Stimulated activated naive CD8-positive, alpha-beta T cell treated with anti-CD3 and anti-CD28 coated beads, Interleukin-15, Interleukin-2, amounts not matched to agents 100 ng/mL and 50 ng/mL, for 24 hours (primary cell): Measurements from ENCODE around the gene MRPL49.
A peak's percentile ranks its signal among the peaks of the same experiment; 100 is the strongest.

Source experiments
- H3K27ac Mint-ChIP-seq: one replicate; pipeline ENCODE4 v1.8.0; 2021; ENCODE audit warnings: mild to moderate bottlenecking, mixed read lengths
- H3K27me3 Mint-ChIP-seq: one replicate; pipeline ENCODE4 v1.8.0; 2021; ENCODE audit warnings: mixed read lengths
- H3K36me3 Mint-ChIP-seq: one replicate; pipeline ENCODE4 v1.8.0; 2021; ENCODE audit warnings: low read depth, mixed read lengths
- H3K4me1 Mint-ChIP-seq: one replicate; pipeline ENCODE4 v1.8.0; 2021; ENCODE audit warnings: low read depth, mixed read lengths
- H3K4me3 Mint-ChIP-seq: one replicate; pipeline ENCODE4 v1.8.0; 2021; ENCODE audit warnings: mild to moderate bottlenecking, mixed read lengths
- H3K9me3 Mint-ChIP-seq: one replicate; pipeline ENCODE4 v1.8.0; 2021; ENCODE audit warnings: mixed read lengths

The MRPL49 gene

DNA sequence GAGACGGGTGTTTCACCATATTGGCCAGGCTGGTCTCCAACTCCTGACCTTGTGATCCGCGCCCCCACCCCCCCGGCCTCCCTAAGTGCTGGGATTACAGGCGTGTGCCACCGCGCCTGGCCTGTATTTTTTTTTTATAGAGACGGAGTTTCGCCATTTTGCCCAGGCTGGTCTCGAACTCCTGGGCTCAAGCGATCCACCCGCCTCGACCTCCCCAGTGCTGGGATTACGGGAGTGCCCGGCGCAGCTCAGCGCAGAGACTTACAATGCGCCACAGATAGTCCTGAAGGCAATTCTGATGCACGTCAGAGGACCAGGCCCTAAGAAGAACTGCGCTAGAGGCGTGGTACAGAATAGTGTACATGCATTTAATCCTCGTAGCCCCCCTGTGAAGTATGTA, 26.7 kb upstream of the MRPL49 start:
- peaks cover 10% of the 10 kb centered on the region for H3K36me3 Mint-ChIP-seq
- H3K9me3 Mint-ChIP-seq = no peaks in the 10 kb centered on the region
- peak overlapping the region; percentile 94 for H3K27ac Mint-ChIP-seq
- H3K4me3 Mint-ChIP-seq = peak overlapping the region; percentile 90
- H3K27me3 Mint-ChIP-seq = no peaks in the 10 kb centered on the region
- H3K4me1 Mint-ChIP-seq = peaks cover 13% of the 10 kb centered on the region

DNA sequence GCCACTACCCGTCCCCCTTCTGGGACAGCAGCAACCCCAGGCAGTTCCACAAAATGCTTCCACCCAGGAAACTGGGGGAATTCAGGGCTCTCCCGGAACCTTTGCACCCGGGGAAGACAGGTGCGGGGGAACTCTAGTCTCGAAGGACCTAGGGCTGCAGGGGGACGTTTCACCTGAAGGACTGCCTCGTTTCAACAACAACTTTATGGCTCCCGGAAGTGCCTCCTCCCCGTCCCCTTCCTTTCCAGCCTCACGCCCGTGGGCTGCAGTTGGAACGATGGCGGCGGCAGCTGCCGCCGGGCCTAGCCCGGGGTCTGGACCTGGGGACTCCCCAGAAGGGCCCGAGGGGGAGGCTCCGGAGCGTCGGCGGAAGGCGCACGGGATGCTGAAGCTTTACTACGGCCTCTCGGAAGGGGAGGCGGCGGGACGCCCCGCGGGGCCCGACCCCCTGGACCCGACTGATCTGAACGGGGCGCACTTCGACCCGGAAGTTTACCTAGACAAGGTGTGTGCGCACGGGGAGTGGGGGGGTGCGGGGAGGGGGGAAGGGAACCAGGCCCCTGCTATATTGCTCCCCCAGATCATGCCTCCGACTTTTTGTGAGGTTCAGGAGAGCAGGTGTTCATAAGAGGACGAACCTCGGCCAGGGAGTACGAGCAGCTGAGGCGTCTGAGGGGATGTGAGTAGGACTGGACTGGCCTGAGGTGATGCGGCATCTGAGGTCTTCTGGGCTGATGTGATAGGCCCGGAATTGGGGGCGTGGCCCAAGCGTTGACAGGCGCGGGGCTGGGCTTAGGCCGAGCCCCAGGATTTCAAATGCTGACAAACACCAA, 25.9 kb upstream of the MRPL49 start, which contains the start of gene VPS51:
TSS of gene VPS51 (plus strand) at position 241 of the 833 bp plus-strand sequence. CDS start at position 278, 37 bp downstream.
- H3K36me3 Mint-ChIP-seq = peaks cover 13% of the 10 kb centered on the region
- no peaks in the 10 kb centered on the region for H3K9me3 Mint-ChIP-seq
- H3K4me1 Mint-ChIP-seq = peaks cover 13% of the 10 kb centered on the region
- H3K4me3 Mint-ChIP-seq = peak within 1 kb of the TSS; percentile 90
- peak within 1 kb of the TSS; percentile 94 for H3K27ac Mint-ChIP-seq
- no peaks in the 10 kb centered on the region for H3K27me3 Mint-ChIP-seq

GRCh38 chr11:65096926-65097325, 25.2 kb upstream of the MRPL49 start:
- H3K4me1 Mint-ChIP-seq = peaks cover 13% of the 10 kb centered on the region
- no peaks in the 10 kb centered on the region for H3K9me3 Mint-ChIP-seq
- H3K36me3 Mint-ChIP-seq = peaks cover 15% of the 10 kb centered on the region
- peak overlapping the region; percentile 8 for H3K27ac Mint-ChIP-seq
- H3K4me3 Mint-ChIP-seq = peak overlapping the region; percentile 90
- H3K27me3 Mint-ChIP-seq = no peaks in the 10 kb centered on the region

DNA sequence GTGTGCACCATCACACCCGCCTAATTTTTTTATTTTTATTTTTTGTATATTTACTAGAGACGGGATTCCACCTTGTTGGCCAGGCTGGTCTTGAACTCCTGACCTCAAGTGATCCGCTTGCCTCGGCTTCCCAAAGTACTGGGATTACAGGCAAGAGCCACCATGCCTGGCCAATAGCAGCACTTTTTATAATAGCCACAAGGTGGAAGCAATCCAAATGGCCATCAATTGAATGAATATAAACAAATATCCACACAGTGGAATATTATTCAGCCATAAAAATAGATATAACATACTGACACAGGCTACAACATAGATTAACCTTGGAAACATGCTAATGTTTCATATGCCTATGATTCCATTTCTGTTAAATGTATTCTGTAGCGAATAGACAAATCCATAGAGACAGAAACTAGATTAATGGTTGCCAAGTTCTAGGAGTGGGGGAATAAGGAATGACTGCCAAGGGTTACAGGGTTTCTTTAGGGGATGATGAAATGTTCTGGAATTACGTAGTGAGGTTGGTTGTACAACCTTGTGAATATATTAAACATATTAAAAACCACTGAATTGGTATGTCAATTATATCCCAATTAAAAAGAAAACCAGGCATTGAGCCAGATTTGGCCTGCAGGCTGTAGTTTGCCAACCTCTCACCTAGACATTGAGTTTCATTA, 21.3 kb upstream of the MRPL49 start:
- peaks cover 16% of the 10 kb centered on the region for H3K4me1 Mint-ChIP-seq
- no peaks in the 10 kb centered on the region for H3K9me3 Mint-ChIP-seq
- peaks cover 28% of the 10 kb centered on the region for H3K36me3 Mint-ChIP-seq
- no peaks in the 10 kb centered on the region for H3K27me3 Mint-ChIP-seq
- no peak overlapping the region for H3K4me3 Mint-ChIP-seq
- no peak overlapping the region for H3K27ac Mint-ChIP-seq

DNA sequence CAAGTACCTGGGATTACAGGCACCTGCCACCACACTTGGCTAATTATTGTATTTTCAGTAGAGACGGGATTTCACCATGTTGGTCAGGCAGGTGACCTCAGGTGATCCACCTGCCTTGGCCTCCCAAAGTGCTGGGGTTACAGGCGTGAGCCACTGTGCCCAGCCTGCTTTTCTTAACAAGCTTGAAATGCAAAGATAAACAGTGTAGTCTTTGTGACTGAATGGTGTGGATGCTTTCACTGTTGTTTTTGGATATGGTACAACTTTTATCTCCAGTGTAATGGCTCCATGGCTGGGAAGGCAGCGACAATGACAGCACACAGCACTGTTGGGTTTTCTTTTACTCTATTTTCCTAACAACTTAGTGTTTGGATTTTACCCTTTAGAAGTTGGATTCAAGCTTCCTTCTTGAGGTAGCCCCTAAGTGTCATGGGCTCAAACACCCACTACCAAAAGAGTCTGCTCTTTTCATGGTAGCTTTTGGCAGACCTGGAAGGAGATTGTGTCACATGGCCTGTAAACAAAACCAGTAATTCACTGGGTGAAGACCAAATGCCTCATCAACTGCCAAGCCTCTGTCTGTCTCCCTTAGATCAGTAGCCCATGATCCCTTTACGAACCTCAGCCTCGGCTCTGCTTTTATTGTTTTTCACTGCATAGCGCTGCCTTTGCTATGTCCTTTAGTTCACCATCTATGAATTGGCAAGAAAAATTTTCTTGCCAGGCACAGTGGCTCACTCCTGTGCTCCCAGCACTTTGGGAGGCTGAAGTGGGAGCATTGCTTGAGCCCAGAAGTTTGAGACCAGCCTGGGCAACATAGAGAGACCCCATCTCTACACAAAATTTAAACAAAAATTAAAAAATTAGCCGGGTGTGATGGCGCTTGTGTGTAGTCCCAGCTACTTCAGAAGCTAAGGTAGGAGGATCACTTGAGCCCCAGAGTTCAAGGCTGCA, 19.7 kb upstream of the MRPL49 start:
- H3K27me3 Mint-ChIP-seq = no peaks in the 10 kb centered on the region
- H3K36me3 Mint-ChIP-seq = peaks cover 37% of the 10 kb centered on the region
- H3K4me3 Mint-ChIP-seq = no peak overlapping the region
- H3K27ac Mint-ChIP-seq = no peak overlapping the region
- H3K4me1 Mint-ChIP-seq = peaks cover 14% of the 10 kb centered on the region
- no peaks in the 10 kb centered on the region for H3K9me3 Mint-ChIP-seq

DNA sequence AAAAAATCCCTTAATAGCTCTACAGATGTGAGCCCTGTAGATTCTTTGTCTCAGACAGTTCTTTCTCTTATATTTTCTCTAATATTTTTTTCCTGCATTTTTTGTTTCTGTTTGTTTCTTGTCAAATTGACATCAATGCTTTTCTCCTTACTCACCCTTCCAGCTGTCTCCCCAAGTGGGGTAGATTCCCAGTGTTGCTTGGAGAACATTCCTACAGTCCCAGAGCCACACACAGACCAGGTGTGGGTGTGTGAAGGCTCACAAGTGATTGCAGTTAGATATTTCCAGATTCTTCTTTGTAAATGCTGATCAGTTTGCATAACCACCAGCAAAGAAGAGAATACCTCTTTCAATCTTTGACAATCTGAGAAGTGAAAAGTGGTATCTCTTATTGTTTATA, 18.6 kb upstream of the MRPL49 start:
- H3K27ac Mint-ChIP-seq = no peak overlapping the region

DNA sequence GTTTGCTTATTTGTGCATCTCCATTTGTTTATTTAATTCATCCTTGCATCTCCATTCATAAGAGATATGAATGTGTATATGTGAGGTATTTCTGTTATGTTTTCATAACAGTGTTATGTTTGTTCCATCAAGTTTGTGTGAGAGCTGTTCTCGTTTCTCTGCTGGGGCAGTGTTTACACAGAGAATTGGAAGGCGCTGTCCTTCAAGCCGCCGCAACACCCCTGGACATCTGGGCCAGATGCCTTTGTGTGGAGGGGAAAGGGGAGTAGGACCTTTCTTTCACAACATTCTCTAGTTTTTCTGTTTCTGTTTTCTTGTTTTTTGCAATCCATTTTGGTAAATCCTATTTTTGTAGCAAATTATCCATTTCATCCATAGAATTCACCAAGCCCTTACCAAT, 17.5 kb upstream of the MRPL49 start:
- Mint-ChIP-seq H3K9me3 (no peaks in the 10 kb centered on the region), H3K4me3 (no peak overlapping the region), H3K27ac (peak overlapping the region; percentile 54), H3K36me3 (peaks cover 27% of the 10 kb centered on the region), H3K27me3 (no peaks in the 10 kb centered on the region), H3K4me1 (peaks cover 9% of the 10 kb centered on the region)

More for the DNA sequence above, 18.6 kb upstream of the MRPL49 start:
- Mint-ChIP-seq H3K36me3 (peaks cover 32% of the 10 kb centered on the region), H3K9me3 (no peaks in the 10 kb centered on the region), H3K4me1 (peaks cover 9% of the 10 kb centered on the region), H3K4me3 (no peak overlapping the region), H3K27me3 (no peaks in the 10 kb centered on the region)

DNA sequence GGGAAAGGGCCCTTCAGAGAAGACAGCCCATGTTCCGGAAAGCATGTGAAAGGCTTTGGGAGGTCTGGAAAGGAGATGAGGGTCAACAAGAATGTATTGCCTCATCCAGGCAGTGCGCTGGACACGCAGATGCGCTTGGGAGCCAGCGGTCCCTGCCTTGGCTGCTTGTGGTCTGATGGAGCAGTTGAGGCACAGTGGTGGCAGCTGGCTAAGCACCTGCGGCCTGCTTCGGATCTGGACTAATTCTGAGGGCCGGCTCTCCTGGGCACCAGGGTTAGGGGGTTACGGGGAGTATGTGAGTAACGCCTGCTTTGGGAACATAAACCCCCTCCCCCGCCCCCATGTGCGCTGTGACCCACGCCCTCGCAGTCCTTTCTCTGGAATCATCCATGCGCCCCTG, 15.0 kb upstream of the MRPL49 start:
- no peak overlapping the region for H3K27ac Mint-ChIP-seq
- peaks cover 30% of the 10 kb centered on the region for H3K4me1 Mint-ChIP-seq
- no peaks in the 10 kb centered on the region for H3K9me3 Mint-ChIP-seq
- H3K36me3 Mint-ChIP-seq = peaks cover 22% of the 10 kb centered on the region
- H3K27me3 Mint-ChIP-seq = no peaks in the 10 kb centered on the region
- no peak overlapping the region for H3K4me3 Mint-ChIP-seq

DNA sequence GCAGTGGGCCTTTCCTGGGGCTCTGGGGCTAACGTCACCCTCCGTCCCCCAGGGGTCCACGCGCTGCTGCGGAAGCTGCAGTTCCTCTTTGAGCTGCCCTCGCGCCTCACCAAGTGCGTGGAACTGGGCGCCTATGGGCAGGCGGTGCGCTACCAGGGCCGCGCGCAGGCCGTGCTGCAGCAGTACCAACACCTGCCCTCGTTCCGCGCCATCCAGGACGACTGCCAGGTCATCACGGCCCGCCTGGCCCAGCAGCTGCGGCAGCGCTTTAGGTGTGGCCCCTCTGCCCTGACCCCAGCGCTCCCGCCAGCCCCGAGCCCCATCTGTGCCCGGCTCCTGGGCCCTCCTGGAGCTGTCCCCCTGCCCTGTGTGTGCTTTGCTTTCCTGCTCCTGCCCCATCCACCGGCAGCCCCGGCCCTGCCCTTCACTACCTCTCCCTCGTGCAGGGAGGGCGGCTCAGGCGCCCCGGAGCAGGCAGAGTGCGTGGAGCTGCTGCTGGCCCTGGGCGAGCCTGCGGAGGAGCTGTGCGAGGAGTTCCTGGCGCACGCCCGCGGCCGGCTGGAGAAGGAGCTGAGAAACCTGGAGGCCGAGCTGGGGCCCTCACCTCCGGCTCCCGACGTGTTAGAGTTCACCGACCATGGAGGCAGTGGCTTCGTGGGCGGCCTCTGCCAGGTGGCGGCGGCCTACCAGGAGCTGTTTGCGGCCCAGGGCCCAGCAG, 14.2 kb upstream of the MRPL49 start:
- no peak overlapping the region for H3K4me3 Mint-ChIP-seq
- peaks cover 22% of the 10 kb centered on the region for H3K36me3 Mint-ChIP-seq
- H3K27ac Mint-ChIP-seq = no peak overlapping the region
- H3K27me3 Mint-ChIP-seq = no peaks in the 10 kb centered on the region
- peaks cover 33% of the 10 kb centered on the region for H3K4me1 Mint-ChIP-seq
- H3K9me3 Mint-ChIP-seq = no peaks in the 10 kb centered on the region

DNA sequence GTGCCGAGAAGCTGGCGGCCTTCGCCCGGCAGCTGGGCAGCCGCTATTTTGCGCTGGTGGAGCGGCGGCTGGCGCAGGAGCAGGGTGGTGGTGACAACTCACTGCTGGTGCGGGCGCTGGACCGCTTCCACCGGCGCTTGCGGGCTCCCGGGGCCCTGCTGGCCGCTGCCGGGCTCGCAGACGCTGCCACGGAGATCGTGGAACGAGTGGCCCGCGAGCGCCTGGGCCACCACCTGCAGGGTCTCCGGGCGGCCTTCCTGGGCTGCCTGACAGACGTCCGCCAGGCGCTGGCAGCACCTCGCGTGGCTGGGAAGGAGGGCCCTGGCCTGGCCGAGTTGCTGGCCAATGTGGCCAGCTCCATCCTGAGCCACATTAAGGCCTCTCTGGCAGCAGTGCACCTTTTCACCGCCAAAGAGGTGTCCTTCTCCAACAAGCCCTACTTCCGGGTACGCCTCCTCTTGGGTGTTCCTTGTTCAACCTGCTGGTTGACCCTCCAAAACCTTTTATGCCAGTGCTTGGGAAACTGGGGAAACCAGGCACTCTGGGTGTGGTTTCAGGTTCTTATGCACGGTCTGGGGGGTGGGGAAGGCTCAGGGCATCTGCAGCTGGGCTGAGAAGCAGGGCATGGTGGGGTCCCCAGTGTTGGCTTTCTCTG, 13.5 kb upstream of the MRPL49 start:
- peaks cover 40% of the 10 kb centered on the region for H3K4me1 Mint-ChIP-seq
- no peaks in the 10 kb centered on the region for H3K27me3 Mint-ChIP-seq
- no peaks in the 10 kb centered on the region for H3K9me3 Mint-ChIP-seq
- no peak overlapping the region for H3K27ac Mint-ChIP-seq
- H3K36me3 Mint-ChIP-seq = peaks cover 22% of the 10 kb centered on the region
- no peak overlapping the region for H3K4me3 Mint-ChIP-seq

- H3K36me3 Mint-ChIP-seq = peaks cover 19% of the 10 kb centered on the region
- H3K27me3 Mint-ChIP-seq = no peaks in the 10 kb centered on the region
- no peak overlapping the region for H3K4me3 Mint-ChIP-seq
- peaks cover 47% of the 10 kb centered on the region for H3K4me1 Mint-ChIP-seq
- no peaks in the 10 kb centered on the region for H3K9me3 Mint-ChIP-seq
- no peak overlapping the region for H3K27ac Mint-ChIP-seq
Observed at GRCh38 chr11:65109231-65110198, 12.6 kb upstream of the MRPL49 start.

DNA sequence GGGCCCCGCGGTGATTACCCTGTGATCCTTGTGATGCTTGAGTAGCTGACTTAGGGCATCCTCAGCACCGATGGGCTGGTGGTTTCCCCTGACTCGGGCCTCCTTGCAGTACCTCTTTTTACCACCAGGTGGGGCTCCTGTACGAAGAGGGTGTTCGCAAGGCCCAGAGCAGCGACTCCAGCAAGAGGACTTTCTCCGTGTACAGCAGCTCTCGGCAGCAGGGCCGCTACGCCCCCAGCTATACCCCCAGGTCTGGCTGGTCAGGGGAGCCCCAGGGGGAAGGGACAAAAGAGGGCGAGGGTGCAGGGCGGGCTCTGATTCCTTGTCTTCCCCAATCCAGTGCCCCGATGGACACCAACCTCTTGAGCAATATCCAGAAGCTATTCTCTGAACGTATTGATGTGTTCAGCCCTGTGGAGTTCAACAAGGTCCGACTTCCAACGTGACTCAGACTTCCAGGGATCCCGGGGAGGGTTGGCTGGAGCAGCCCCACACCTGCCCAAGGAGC, 11.7 kb upstream of the MRPL49 start:
- Mint-ChIP-seq H3K27me3 (no peaks in the 10 kb centered on the region), H3K4me1 (peaks cover 44% of the 10 kb centered on the region), H3K27ac (no peak overlapping the region), H3K4me3 (peak overlapping the region; percentile 5), H3K9me3 (no peaks in the 10 kb centered on the region), H3K36me3 (peaks cover 15% of the 10 kb centered on the region)
